Endodermal cell (in vitro differentiated cells): ENCODE results near the gene GPATCH8. TPM values are rescaled to one million over a fixed set of nuclear protein-coding genes. Genes with fewer than 3 reads are reported as not detected.
A peak's percentile ranks its signal among the peaks of the same experiment; 100 is the strongest.

Source experiments
- DNase-seq: peaks from one replicate; pipeline ENCODE4 v3.0.0-alpha.2; 2017
- H3K27ac ChIP-seq: 2 replicates; pipeline ENCODE4 v1.5.1; 2013; ENCODE audit warnings: mild to moderate bottlenecking, low read depth, low read length, moderate library complexity
- H3K27me3 ChIP-seq: 2 replicates; pipeline ENCODE4 v1.6.1; 2013; ENCODE audit warnings: mild to moderate bottlenecking, low read length, moderate library complexity; ENCODE audit not compliant: insufficient read depth, control insufficient read depth, poor library complexity, severe bottlenecking
- H3K36me3 ChIP-seq: 2 replicates; pipeline ENCODE4 v1.7.0; 2013; ENCODE audit warnings: mild to moderate bottlenecking, low read length, moderate library complexity; ENCODE audit not compliant: control insufficient read depth, insufficient read depth
- H3K4me1 ChIP-seq: one replicate; pipeline ENCODE4 v1.7.0; 2013; ENCODE audit warnings: low read length; ENCODE audit not compliant: control insufficient read depth, insufficient read depth
- H3K4me3 ChIP-seq: 2 replicates; pipeline ENCODE4 v1.5.1; 2013; ENCODE audit warnings: mild to moderate bottlenecking, low read length, moderate library complexity
- H3K9ac ChIP-seq: 2 replicates; pipeline ENCODE4 v1.6.1; 2013; ENCODE audit warnings: mild to moderate bottlenecking, low read length, moderate library complexity; ENCODE audit not compliant: poor library complexity, severe bottlenecking; ENCODE audit errors: extremely low read depth
- H3K9me3 ChIP-seq: 2 replicates; pipeline ENCODE4 v1.6.1; 2013; ENCODE audit warnings: mild to moderate bottlenecking, low read length, moderate library complexity; ENCODE audit not compliant: control insufficient read depth
- H3K27ac Mint-ChIP-seq: 2 replicates; pipeline ENCODE4 v1.8.0; 2020; ENCODE audit warnings: mixed read lengths
- H3K27me3 Mint-ChIP-seq: 2 replicates; pipeline ENCODE4 v1.8.0; 2021; ENCODE audit warnings: mild to moderate bottlenecking, mixed read lengths; ENCODE audit not compliant: insufficient read depth
- H3K36me3 Mint-ChIP-seq: 2 replicates; pipeline ENCODE4 v1.8.0; 2020; ENCODE audit warnings: low read depth, mixed read lengths
- H3K4me1 Mint-ChIP-seq: 2 replicates; pipeline ENCODE4 v1.8.0; 2020; ENCODE audit warnings: mixed read lengths
- H3K4me3 Mint-ChIP-seq: 2 replicates; pipeline ENCODE4 v1.8.0; 2020; ENCODE audit warnings: mild to moderate bottlenecking, moderate library complexity, mixed read lengths
- H3K9me3 Mint-ChIP-seq: 2 replicates; pipeline ENCODE4 v1.8.0; 2020; ENCODE audit warnings: mild to moderate bottlenecking, mixed read lengths
- CTCF ChIP-seq: fragments of 200-600 bp; sonication (generic); conservative IDR thresholded peaks from 2 replicates; pipeline ENCODE4 v1.5.0; 2021; ENCODE audit warnings: antibody characterized with exemption, mild to moderate bottlenecking
- WGBS, 2 experiments: methylation state at CpG; one replicate each; pipeline versions ENCODE4 v1.1.5 to v1.1.7; 2013; ENCODE audit warnings: missing lambda C conversion rate in 2 of 2, mixed read lengths in 1 of 2; ENCODE audit not compliant: insufficient coverage in 1 of 2, insufficient read length in 1 of 2; 5-methylcytosine and 5-hydroxymethylcytosine counted together
- total RNA-seq, 2 donors: library from RNA; stranded (reverse); fragmentation: NEBNext Ultra II Directional in 1 of 2; extraction: Animal tissue kit (Norgen Biotek cat#: 25700) in 1 of 2; gene quantifications; 2 replicates in 1 of 2; 3 replicates in 1 of 2; pipeline ENCODE4 v1.2.1, GENCODE V29; 2021

GPATCH8 gene
- total RNA-seq, 2 donors from 2014 or later, result 49.9 to 55.2 TPM

- peaks cover 4% of the 10 kb centered on the region for H3K4me1 Mint-ChIP-seq
- H3K27ac Mint-ChIP-seq, result no peak overlapping the region
- Histone ChIP-seq H3K36me3 (peaks cover 51% of the 10 kb centered on the region), H3K9me3 (no peaks in the 10 kb centered on the region), H3K27me3 (no peaks in the 10 kb centered on the region), H3K4me3 (no peak overlapping the region), H3K4me1 (no peaks in the 10 kb centered on the region), H3K9ac (no peak overlapping the region), H3K27ac (no peak overlapping the region)
- peak; percentile 51 for DNase-seq
- peaks cover 3% of the 10 kb centered on the region for H3K27me3 Mint-ChIP-seq
- no peak for TF ChIP-seq CTCF
- no peak overlapping the region for H3K4me3 Mint-ChIP-seq
- H3K36me3 Mint-ChIP-seq, result peaks cover 27% of the 10 kb centered on the region
- WGBS, 2 experiments, result 89 to 94% methylated on average over 5 to 17 of the region's 17 CpGs
- no peaks in the 10 kb centered on the region for H3K9me3 Mint-ChIP-seq
Measured at GRCh38 chr17:44355642-44356099, 147.5 kb downstream of the GPATCH8 start.

- Histone ChIP-seq H3K36me3 (peaks cover 45% of the 10 kb centered on the region), H3K9me3 (no peaks in the 10 kb centered on the region), H3K9ac (no peak overlapping the region), H3K27ac (no peak overlapping the region), H3K27me3 (no peaks in the 10 kb centered on the region), H3K4me1 (no peaks in the 10 kb centered on the region), H3K4me3 (no peak overlapping the region)
- peak overlapping the region; percentile 38 for H3K4me3 Mint-ChIP-seq
- WGBS, 2 experiments, result 46 to 59% methylated on average over 25 to 77 of the region's 77 CpGs
- DNase-seq, result peak; percentile 96
- TF ChIP-seq CTCF, result peak; percentile 87
- H3K4me1 Mint-ChIP-seq, result no peaks in the 10 kb centered on the region
- no peaks in the 10 kb centered on the region for H3K9me3 Mint-ChIP-seq
- peaks cover 3% of the 10 kb centered on the region for H3K27me3 Mint-ChIP-seq
- H3K36me3 Mint-ChIP-seq, result peaks cover 25% of the 10 kb centered on the region
- H3K27ac Mint-ChIP-seq, result no peak overlapping the region
Measured at GRCh38 chr17:44354582-44355561, 148.3 kb downstream of the GPATCH8 start.

- no peak for TF ChIP-seq CTCF
- DNase-seq, result peak; percentile 83
- Histone ChIP-seq H3K27ac (no peak overlapping the region), H3K9ac (no peak overlapping the region), H3K4me1 (no peaks in the 10 kb centered on the region), H3K9me3 (no peaks in the 10 kb centered on the region), H3K4me3 (no peak overlapping the region), H3K27me3 (no peaks in the 10 kb centered on the region), H3K36me3 (peaks cover 38% of the 10 kb centered on the region)
- H3K27me3 Mint-ChIP-seq, result peaks cover 3% of the 10 kb centered on the region
- no peak overlapping the region for H3K27ac Mint-ChIP-seq
- WGBS, 2 experiments, result 32 to 44% methylated on average over 50 to 98 of the region's 98 CpGs
- H3K4me3 Mint-ChIP-seq, result peak overlapping the region; percentile 38
- H3K36me3 Mint-ChIP-seq, result peaks cover 21% of the 10 kb centered on the region
- H3K9me3 Mint-ChIP-seq, result no peaks in the 10 kb centered on the region
- no peaks in the 10 kb centered on the region for H3K4me1 Mint-ChIP-seq
Measured at GRCh38 chr17:44353672-44354331, 149.4 kb downstream of the GPATCH8 start.
